C4-2B (cell line): ENCODE data around the gene JOSD1.
A peak's percentile ranks its signal among the peaks of the same experiment; 100 is the strongest.

Source experiments
- H3K27ac ChIP-seq: fragments of 450-650 bp; 2 replicates; pipeline ENCODE4 v1.5.1; 2017
- ZFX ChIP-seq: fragments of 450-650 bp; IDR thresholded peaks from 2 replicates; pipeline ENCODE4 v1.6.1; 2017
- TF ChIP-seq, protein P1 (sequence below): fragments of 450-650 bp; conservative IDR thresholded peaks from 2 replicates; pipeline ENCODE4 v1.5.1; 2017; ENCODE audit warnings: mild to moderate bottlenecking

JOSD1 gene

DNA sequence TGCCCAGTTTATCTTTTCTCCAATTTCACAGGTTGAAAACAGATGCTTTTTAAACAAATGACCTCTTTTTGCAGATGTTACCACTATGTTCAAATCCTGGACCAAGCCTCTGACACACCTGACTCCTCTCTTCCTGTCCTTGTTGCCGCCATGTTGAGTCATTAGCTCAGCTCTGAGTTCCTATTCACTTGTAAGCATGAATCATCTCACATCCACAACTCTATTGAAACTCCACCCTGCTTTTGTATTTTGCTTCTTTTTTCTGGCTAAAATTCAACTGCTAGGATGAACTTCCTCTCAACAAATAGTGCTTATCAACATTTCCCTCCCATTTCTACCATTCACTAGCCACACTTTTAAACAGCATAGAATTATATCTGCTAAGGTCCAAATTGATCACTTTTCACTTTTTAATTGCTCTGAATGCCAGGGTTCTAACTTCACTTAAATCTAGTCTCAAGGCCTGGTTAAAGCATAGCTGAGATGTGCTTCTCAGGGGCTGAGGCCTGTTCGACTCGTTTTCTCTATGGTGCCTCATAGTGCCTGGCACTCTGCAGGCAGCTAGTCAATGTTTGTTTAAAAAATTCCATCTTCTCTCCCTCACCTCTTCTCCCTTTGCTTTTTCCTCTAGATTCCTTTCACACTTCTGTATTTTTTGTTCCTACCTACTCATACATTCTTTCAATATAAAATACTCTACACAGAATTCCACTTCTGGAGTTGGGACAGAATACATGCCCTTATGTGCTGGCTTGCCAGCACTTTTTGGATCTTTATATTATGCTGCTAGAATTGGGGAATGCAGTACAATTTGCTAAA lies 3.9 kb downstream of the JOSD1 start:
- H3K27ac ChIP-seq: no peak overlapping the region
- TF ChIP-seq, protein P1, sequence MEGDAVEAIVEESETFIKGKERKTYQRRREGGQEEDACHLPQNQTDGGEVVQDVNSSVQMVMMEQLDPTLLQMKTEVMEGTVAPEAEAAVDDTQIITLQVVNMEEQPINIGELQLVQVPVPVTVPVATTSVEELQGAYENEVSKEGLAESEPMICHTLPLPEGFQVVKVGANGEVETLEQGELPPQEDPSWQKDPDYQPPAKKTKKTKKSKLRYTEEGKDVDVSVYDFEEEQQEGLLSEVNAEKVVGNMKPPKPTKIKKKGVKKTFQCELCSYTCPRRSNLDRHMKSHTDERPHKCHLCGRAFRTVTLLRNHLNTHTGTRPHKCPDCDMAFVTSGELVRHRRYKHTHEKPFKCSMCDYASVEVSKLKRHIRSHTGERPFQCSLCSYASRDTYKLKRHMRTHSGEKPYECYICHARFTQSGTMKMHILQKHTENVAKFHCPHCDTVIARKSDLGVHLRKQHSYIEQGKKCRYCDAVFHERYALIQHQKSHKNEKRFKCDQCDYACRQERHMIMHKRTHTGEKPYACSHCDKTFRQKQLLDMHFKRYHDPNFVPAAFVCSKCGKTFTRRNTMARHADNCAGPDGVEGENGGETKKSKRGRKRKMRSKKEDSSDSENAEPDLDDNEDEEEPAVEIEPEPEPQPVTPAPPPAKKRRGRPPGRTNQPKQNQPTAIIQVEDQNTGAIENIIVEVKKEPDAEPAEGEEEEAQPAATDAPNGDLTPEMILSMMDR: no peak
- no peak for TF ChIP-seq ZFX

DNA sequence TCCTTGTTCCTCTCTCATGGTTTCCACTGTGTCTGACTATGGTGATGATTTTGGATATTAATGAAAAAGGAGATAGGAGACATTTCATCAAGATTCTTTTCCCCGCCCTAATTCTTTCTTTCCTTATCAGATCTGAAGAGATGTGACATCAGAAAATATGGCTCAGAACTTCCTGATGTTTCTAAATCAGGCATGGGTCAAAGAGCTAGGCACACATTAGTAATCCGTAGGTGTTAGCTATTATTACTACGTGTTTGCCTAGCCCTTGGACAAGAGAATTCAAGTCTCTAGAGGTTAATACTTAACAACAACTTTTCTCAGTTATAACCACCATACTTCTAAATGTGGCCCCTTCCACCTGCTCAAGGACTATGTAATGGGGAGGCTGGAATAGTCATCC lies 5.8 kb downstream of the JOSD1 start:
- TF ChIP-seq, protein P1: no peak
- TF ChIP-seq ZFX: no peak
- no peak overlapping the region for H3K27ac ChIP-seq

DNA sequence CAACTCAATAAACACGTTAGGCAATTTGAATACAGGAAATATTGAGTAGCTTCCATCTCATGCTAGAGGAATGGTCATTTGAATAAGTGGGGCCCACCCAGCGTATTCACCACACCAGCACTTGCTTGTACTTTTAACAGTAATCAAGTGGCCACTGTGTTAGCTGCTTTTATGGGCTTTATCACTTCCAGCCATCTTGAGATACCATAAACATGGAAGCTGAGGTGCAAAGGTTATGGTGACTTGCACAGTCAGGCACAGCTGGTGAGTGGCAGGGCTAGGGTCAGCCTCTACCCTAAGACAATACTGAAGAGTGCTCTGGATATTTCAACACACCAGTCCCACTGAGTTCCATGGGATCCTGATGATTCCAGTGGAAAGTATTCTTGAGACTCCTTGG lies 6.7 kb downstream of the JOSD1 start:
- no peak overlapping the region for H3K27ac ChIP-seq

DNA sequence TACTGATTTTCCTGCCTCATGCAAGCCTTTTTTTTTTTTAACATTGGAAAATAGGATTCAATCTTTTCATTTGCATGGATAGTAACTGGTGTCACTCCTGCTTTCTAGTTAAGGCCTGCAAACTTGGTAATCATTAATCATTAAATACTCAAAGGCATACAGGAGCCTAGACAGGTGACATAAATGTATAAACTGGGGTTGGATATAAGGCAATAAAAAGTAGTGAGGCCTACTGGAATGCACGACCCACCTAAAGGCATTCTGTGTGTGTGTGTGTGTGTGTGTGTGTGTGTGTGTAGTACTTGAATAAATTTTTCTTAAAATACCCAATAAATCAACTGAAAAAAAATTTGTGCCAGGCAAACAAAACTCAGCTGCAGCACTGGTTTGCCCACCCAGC lies 11.1 kb downstream of the JOSD1 start:
- H3K27ac ChIP-seq: no peak overlapping the region
- TF ChIP-seq ZFX: no peak
- TF ChIP-seq, protein P1: no peak

More for the DNA sequence above, 6.7 kb downstream of the JOSD1 start:
- TF ChIP-seq ZFX: no peak
- TF ChIP-seq, protein P1: no peak

DNA sequence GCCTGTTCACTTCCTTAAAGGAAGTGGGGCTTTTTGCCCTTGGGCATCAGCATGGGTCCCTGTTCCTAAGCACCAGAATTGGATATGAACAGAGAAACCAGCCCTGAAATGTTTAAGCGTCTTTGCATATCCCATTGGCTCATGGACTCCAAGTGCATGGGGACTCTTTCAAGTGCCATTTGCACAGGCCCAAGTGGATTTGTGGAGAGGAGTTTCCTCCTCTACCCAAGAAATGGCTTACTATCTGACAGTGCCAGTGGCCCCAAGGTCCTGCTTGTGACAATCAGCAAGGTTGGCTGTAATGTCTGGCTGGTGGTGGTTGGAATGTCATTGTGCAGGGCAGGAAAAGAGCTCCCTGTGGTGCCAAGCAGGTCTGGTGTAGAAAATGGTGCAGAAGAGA lies 15.0 kb downstream of the JOSD1 start:
- TF ChIP-seq, protein P1: no peak
- TF ChIP-seq ZFX: no peak
- H3K27ac ChIP-seq: no peak overlapping the region

DNA sequence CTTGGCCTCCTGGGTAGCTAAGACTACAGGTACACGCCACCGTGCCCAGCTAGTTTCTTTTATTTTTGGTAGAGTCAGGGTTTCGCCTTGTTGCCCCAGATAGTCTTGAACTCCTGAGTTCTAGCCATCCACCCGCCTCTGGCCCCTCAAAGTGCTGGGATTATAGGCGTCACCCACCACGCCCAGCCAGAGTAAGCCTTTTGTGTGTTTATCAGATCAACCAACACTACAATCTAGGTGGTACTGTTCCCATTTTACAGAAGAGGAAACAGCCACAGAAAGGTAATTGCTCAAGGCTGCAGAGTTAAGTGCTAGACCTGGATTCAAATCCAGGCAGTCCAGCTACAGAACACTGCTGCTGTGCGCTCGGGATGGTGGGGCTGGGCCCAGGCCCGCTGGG lies 15.8 kb downstream of the JOSD1 start:
- no peak overlapping the region for H3K27ac ChIP-seq
- TF ChIP-seq ZFX: no peak
- TF ChIP-seq, protein P1: no peak

DNA sequence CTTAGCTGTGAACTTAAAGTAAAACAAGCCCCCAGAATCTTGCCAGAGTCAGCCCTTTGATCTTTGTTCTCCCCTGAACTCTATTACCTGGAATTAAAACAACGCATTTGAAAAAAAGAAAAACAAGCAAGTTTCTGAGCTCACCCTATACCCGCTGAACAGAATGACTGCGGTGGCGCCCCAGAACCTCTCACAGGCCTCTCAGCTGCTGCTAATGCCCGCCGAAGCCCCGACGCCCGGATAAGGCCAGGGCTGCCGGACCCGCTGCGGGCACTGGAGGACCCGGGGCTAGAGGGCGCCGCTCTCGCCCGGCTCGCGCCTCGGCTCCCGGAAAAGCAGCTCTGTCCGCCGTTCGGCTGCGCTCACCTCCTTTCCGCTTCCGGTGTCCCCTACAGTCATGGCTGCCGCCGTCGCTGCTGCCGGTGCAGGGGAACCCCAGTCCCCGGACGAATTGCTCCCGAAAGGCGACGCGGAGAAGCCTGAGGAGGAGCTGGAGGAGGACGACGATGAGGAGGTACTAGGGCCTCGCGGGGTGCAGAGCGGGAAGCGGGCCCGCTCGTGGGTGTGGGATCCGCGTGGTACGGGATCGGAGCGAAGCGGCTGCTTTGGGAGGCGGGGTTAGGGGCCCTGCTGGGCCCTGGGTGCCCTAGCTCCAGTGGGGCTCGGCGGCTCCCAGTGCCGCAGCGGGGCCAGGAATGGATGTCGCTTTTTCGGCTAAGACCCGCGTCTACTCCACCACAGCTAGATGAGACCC lies 19.0 kb downstream of the JOSD1 start, which contains the start of gene TOMM22:
TOMM22 (plus strand) TSS at position 376 of the 754 bp plus-strand sequence; CDS start at position 398, 22 bp downstream.
- H3K27ac ChIP-seq: peak within 1 kb of the TSS; percentile 88
- peak; percentile 81 for TF ChIP-seq ZFX
- TF ChIP-seq, protein P1: peak; percentile 97
